NCI-H187 (cell line): ENCODE measurements around the gene ATP5ME.
"Not testable (repeated sequence)": the region's sequence is repeated elsewhere in the genome, so short reads cannot be mapped to it uniquely, and the experiment has no call there.

Source experiments
- DNase-seq, 2 experiments: peaks; one replicate each; lab custom pipeline; 2025; lab: John Stamatoyannopoulos, UW

The ATP5ME gene

GRCh38 chr4:674172-675035, at the start of gene ATP5ME, which contains the start of gene MYL5:
Gene ATP5ME, minus strand, starts transcription at chr4:674276. Its CDS starts 29 bp downstream, at chr4:674247.
Gene MYL5, plus strand, starts transcription at chr4:674542. Its CDS starts 3,485 bp downstream, at chr4:678027.
- DNase-seq, result peak; percentile 94 to 95

- DNase-seq, result no peak
These were observed 48.8 kb upstream of the ATP5ME start for GRCh38 chr4:722851-723360.

- DNase-seq, result no peak
These were observed 48.2 kb upstream of the ATP5ME start for GRCh38 chr4:722169-722725.

GRCh38 chr4:721261-722168, 47.4 kb upstream of the ATP5ME start:
- no peak for DNase-seq

- DNase-seq, result no peak
These were observed 46.2 kb upstream of the ATP5ME start for GRCh38 chr4:720111-720860.

- DNase-seq, result no peak
These were observed 44.4 kb upstream of the ATP5ME start for GRCh38 chr4:718460-718859.

GRCh38 chr4:717601-718320, 43.7 kb upstream of the ATP5ME start:
- no peak for DNase-seq

GRCh38 chr4:714087-714486, 40.0 kb upstream of the ATP5ME start:
- DNase-seq, result no peak

- no peak for DNase-seq
These were observed 39.0 kb upstream of the ATP5ME start for GRCh38 chr4:712916-713632.

GRCh38 chr4:712093-712492, 38.0 kb upstream of the ATP5ME start:
- no peak for DNase-seq

- no peak for DNase-seq
These were observed 36.8 kb upstream of the ATP5ME start for GRCh38 chr4:710916-711315.

- no peak for DNase-seq
These were observed 36.0 kb upstream of the ATP5ME start for GRCh38 chr4:710116-710515.

GRCh38 chr4:709348-709747, 35.3 kb upstream of the ATP5ME start:
- DNase-seq, result no peak

GRCh38 chr4:708631-708933, 34.5 kb upstream of the ATP5ME start:
- DNase-seq, result no peak

GRCh38 chr4:707929-708630, 34.0 kb upstream of the ATP5ME start:
- no peak for DNase-seq

GRCh38 chr4:706834-707598, 32.9 kb upstream of the ATP5ME start:
- no peak for DNase-seq

GRCh38 chr4:706083-706633, 32.1 kb upstream of the ATP5ME start:
- DNase-seq, result not testable (repeated sequence)

- DNase-seq, result peak; percentile 98
These were observed 31.4 kb upstream of the ATP5ME start, which contains the start of gene PCGF3 for GRCh38 chr4:705278-706082. Gene PCGF3, plus strand, starts transcription at chr4:705832. Its CDS starts 27,849 bp downstream, at chr4:733681.
